ENCODE data around the gene CGB7.

DNA sequence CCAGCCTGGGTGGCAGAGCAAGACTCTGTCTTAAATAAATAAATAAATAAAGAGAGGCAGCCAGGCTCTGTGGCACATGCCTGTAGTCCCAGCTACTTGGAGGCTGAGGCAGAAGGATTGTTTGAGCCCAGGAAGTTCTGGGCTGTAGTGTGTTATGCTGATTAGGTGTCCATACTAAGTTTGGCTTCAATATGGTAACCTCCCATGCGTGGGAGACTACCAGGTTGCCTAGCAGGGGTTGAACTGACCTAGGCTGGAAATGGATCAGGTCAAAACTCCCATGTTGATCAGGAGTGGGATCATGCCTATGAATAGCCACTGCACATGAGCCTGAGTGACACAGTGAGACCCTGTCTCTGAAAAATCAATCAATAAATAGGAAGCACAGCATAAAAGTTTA lies 23.7 kb upstream of the CGB7 start:
- TF ChIP-seq POLR2AphosphoS5 (IDR thresholded peaks at IDR 0.05; ENCODE audit: insufficient read depth, low read depth, low read length) (no peak), POLR2A (IDR thresholded peaks at IDR 0.05; ENCODE audit: low read depth, low read length) (no peak), EZH2 (IDR thresholded peaks at IDR 0.05; ENCODE audit: borderline replicate concordance, low read depth, low read length, severe bottlenecking) (no peak), JUN (IDR thresholded peaks at IDR 0.05; ENCODE audit: borderline replicate concordance, insufficient read depth, insufficient read length, low read depth) (no peak), MYC (IDR thresholded peaks at IDR 0.05; ENCODE audit: low read depth, low read length) (no peak), FOS (IDR thresholded peaks at IDR 0.05; ENCODE audit: borderline replicate concordance, insufficient read depth, low read length) (no peak)
- TF ChIP-seq, protein P1, sequence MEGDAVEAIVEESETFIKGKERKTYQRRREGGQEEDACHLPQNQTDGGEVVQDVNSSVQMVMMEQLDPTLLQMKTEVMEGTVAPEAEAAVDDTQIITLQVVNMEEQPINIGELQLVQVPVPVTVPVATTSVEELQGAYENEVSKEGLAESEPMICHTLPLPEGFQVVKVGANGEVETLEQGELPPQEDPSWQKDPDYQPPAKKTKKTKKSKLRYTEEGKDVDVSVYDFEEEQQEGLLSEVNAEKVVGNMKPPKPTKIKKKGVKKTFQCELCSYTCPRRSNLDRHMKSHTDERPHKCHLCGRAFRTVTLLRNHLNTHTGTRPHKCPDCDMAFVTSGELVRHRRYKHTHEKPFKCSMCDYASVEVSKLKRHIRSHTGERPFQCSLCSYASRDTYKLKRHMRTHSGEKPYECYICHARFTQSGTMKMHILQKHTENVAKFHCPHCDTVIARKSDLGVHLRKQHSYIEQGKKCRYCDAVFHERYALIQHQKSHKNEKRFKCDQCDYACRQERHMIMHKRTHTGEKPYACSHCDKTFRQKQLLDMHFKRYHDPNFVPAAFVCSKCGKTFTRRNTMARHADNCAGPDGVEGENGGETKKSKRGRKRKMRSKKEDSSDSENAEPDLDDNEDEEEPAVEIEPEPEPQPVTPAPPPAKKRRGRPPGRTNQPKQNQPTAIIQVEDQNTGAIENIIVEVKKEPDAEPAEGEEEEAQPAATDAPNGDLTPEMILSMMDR (IDR thresholded peaks at IDR 0.05; ENCODE audit: extremely low read depth in 1 of 2, insufficient read depth in 1 of 2, low read depth in 1 of 2, low read length in 2 of 2), result no peak

Measured in endothelial cell of umbilical vein (primary cell).